ENCODE data around the gene IL1R2. TPM values are rescaled to one million over a fixed set of nuclear protein-coding genes. Genes with fewer than 3 reads are reported as not detected.

IL1R2 gene
- 0.13 and 0.33 TPM in 2 replicates for total RNA-seq

GRCh38 chr2:101991721-101992145, at the start of gene IL1R2:
Gene IL1R2, plus strand, starts transcription at chr2:101991960. Its CDS starts 16,616 bp downstream, at chr2:102008576.

Other genes starting within 250 kb of the IL1R2 start
- gene IL1R1, start 150.8 kb downstream of the IL1R2 start, total RNA-seq: 109 and 129 TPM in 2 replicates
- gene IL1RL2, start 195.1 kb downstream of the IL1R2 start, total RNA-seq: 1.6 and 2.8 TPM in 2 replicates

Measured in smooth muscle cell of the pulmonary artery (primary cell).